AG04450 (cell line): ENCODE data around the gene RAI14. TPM values are rescaled to one million over a fixed set of nuclear protein-coding genes. Genes with fewer than 3 reads are reported as not detected.
A peak's percentile ranks its signal among the peaks of the same experiment; 100 is the strongest.

ENCODE experiments used
- CTCF ChIA-PET: fragments of 300-600, 350-600 bp; formaldehyde crosslinking; extraction: SDS; loops from one replicate; lab custom pipeline; 2022; ENCODE audit warnings: antibody characterized with exemption, inconsistent platforms; lab: Charles Lee
- POLR2A ChIA-PET: fragments of 350-600 bp; formaldehyde crosslinking; extraction: SDS; loops from one replicate; lab custom pipeline; 2021; ENCODE audit warnings: antibody characterized with exemption, inconsistent platforms; lab: Yijun Ruan, JAX
- DNase-seq: peaks from one replicate; pipeline ENCODE4 v3.0.0-alpha.2; 2011; ENCODE audit warnings: low read depth, low spot score
- H3K27ac ChIP-seq: one replicate; pipeline ENCODE4 v1.5.1; 2012; ENCODE audit warnings: low read depth, low read length, control low read depth
- H3K27me3 ChIP-seq: one replicate; pipeline ENCODE4 v1.6.0; 2012; ENCODE audit warnings: low read length; ENCODE audit not compliant: control insufficient read depth, insufficient read depth
- H3K4me3 ChIP-seq: 2 replicates; pipeline ENCODE4 v1.5.1; 2011; ENCODE audit warnings: mild to moderate bottlenecking, low read depth, low read length, control low read depth
- H3K9me3 ChIP-seq: 2 replicates; pipeline ENCODE4 v1.5.1; 2012; ENCODE audit warnings: low read length; ENCODE audit not compliant: control insufficient read depth, insufficient read depth
- polyA plus RNA-seq: library from polyadenylated mRNA; depleted of rRNA; stranded (reverse); fragments of >200 nt; gene quantifications from 2 replicates; pipeline ENCODE4 v1.2.3, GENCODE V29; 2011
- TF ChIP-seq, protein P1 (sequence below): IDR thresholded peaks from 2 replicates; pipeline ENCODE4 v1.5.1; 2011; ENCODE audit warnings: low read depth, low read length, control low read depth, inconsistent platforms

The RAI14 gene
- polyA plus RNA-seq, 1 experiment, result 162 TPM

DNA sequence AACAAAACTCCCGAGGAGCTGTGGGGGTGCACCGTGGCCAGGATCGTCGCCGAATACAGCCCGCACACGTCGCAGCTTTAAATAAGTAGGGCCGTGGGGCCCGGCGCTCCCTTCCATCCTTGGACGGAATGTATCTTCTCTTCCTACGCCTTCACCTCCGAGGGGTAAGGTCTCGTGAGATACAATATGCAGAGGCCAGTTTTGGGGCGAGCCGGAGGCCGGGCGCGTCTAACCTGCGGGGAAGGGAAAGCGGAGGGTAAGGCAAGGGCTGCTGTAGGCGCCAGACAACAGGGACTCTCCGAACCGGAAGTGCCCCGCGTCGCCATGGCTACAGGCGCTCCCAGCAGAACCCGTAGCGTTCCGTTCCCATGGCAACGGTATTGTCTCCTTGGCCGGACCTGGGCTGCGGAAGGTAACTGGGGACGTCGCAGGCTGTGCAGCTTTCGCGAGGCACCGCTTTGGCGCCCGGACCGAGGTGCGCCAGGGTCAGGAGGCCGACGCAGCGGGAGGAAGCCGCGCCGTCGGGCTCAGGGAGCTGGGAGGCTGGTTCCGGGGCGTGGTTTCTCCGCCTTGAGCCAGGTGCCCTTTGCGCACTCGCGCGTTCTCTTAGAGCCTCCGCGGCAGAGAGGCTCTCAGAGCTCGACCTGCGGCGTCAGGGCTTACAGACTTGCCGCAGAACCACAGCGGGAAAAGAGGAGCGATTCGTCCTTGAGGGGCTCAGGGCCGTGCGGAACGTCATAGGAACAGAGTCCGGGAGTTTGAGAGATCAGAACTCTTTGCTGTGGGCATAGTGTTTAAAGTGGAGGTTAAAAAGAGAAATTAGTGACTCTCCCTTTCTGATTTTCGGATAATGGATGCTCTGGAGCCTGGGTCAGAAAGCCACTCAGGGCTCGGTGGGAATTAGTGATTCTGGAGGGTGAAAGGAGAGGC, 182.9 kb downstream of the RAI14 start, which contains the start of gene TTC23L:
Gene TTC23L (plus strand): TSS at position 380 of the 930 bp plus-strand sequence. CDS start 1,508 bp downstream, outside the sequence.
- H3K27me3 ChIP-seq, result no peaks in the 10 kb centered on the region
- TF ChIP-seq, protein P1, sequence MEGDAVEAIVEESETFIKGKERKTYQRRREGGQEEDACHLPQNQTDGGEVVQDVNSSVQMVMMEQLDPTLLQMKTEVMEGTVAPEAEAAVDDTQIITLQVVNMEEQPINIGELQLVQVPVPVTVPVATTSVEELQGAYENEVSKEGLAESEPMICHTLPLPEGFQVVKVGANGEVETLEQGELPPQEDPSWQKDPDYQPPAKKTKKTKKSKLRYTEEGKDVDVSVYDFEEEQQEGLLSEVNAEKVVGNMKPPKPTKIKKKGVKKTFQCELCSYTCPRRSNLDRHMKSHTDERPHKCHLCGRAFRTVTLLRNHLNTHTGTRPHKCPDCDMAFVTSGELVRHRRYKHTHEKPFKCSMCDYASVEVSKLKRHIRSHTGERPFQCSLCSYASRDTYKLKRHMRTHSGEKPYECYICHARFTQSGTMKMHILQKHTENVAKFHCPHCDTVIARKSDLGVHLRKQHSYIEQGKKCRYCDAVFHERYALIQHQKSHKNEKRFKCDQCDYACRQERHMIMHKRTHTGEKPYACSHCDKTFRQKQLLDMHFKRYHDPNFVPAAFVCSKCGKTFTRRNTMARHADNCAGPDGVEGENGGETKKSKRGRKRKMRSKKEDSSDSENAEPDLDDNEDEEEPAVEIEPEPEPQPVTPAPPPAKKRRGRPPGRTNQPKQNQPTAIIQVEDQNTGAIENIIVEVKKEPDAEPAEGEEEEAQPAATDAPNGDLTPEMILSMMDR, result no peak
- no peak within 1 kb of the TSS for H3K27ac ChIP-seq
- POLR2A ChIA-PET, result interaction anchor here (0.5 to 0.7 kb wide), 3 partner anchors 65 to 235 kb away, joined by 3 to 4 read pairs (median 4); no protein-coding TSS in a partner anchor
- DNase-seq, result peak; percentile 37
- no peaks in the 10 kb centered on the region; the same call in 1 of the 2 replicates for H3K9me3 ChIP-seq
- H3K4me3 ChIP-seq, result peak within 1 kb of the TSS; percentile 82
- CTCF ChIA-PET, result interaction anchor here (0.9 to 2.0 kb wide), 4 partner anchors 11 to 353 kb away, joined by 3 to 6 read pairs (median 4); no protein-coding TSS in a partner anchor

DNA sequence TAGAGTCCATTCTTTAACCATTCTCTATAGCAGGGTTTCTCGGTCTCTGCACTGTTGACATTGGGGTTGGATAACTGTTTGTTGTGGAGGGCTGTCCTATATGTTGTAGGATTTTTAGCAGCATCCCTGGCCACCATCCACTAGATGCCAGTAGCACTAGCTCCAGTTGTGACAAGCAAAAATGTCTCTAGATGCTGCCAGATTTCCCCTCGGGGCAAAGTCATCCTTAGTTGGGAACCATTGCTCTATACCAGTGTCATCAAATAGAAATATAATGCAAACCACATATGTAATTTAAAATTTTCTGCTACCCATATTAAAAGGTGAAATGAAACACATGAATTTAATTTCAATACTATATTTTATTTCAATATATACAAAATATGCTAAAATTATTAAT, 185.7 kb downstream of the RAI14 start:
- no peak overlapping the region for H3K27ac ChIP-seq
- TF ChIP-seq, protein P1, result no peak
- DNase-seq, result no peak
- H3K4me3 ChIP-seq, result no peak overlapping the region
- ChIA-PET CTCF (no interaction called here), POLR2A (no interaction called here)
- H3K27me3 ChIP-seq, result no peaks in the 10 kb centered on the region
- no peaks in the 10 kb centered on the region; the same call in 1 of the 2 replicates for H3K9me3 ChIP-seq

DNA sequence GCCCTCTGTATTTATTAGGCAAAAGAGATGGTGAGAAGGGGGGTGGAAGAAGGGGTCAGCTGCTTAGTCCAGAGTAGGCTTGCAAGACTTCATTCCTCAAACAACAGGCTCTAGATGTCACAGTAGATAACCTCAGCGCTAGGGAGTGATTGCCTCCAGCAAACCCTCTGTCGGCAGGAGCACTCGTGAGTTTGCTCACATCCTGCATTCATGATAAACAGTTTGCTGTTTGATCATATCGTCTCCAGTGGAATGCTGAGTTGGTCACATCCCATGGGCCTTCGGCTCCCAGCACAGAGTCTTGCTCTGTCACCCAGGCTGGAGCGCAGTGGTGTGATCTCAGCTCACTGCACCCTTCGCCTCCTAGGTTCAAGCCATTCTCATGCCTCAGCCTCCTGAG, 186.4 kb downstream of the RAI14 start:
- ChIA-PET CTCF (no interaction called here), POLR2A (no interaction called here)
- DNase-seq, result no peak
- Histone ChIP-seq H3K27me3 (no peaks in the 10 kb centered on the region), H3K27ac (no peak overlapping the region), H3K4me3 (no peak overlapping the region), H3K9me3 (no peaks in the 10 kb centered on the region; the same call in 1 of the 2 replicates)
- TF ChIP-seq, protein P1, result no peak

GRCh38 chr5:34843497-34843896, 187.4 kb downstream of the RAI14 start:
- ChIA-PET POLR2A (no interaction called here), CTCF (no interaction called here)
- DNase-seq, result no peak
- Histone ChIP-seq H3K27me3 (no peaks in the 10 kb centered on the region), H3K4me3 (no peak overlapping the region), H3K9me3 (no peaks in the 10 kb centered on the region; the same call in 1 of the 2 replicates), H3K27ac (no peak overlapping the region)
- TF ChIP-seq, protein P1, result no peak

GRCh38 chr5:34844106-34844505, 188.0 kb downstream of the RAI14 start:
- H3K27ac ChIP-seq, result no peak overlapping the region
- DNase-seq, result no peak
- no peaks in the 10 kb centered on the region for H3K27me3 ChIP-seq
- no peak overlapping the region for H3K4me3 ChIP-seq
- CTCF ChIA-PET, result interaction anchor here (0.6 to 1.9 kb wide), 4 partner anchors 49 to 343 kb away, joined by 3 to 8 read pairs (median 4); no protein-coding TSS in a partner anchor
- TF ChIP-seq, protein P1, result no peak
- H3K9me3 ChIP-seq, result no peaks in the 10 kb centered on the region; the same call in 1 of the 2 replicates
- POLR2A ChIA-PET, result no interaction called here
